Panc1 (cell line): ENCODE data around the gene CXorf58. TPM values are rescaled to one million over a fixed set of nuclear protein-coding genes. Genes with fewer than 3 reads are reported as not detected.

Experiments used
- ATAC-seq: fragments of 200-7000 bp; cut with Tn5 transposase; 2 replicates; pipeline ENCODE4 v1.9.1; 2020; ENCODE audit warnings: mild to moderate bottlenecking, moderate library complexity
- BruUV-seq: library from RNA; stranded (reverse); fragments of 400-500 nt; replicated peaks from 2 replicates; lab custom pipeline; 2021; lab: Mats Ljungman, UMichigan
- CTCF ChIA-PET: fragments of 300-600 bp; sonication (Branson Sonifier 250); formaldehyde crosslinking; loops from one replicate; lab custom pipeline; 2022; ENCODE audit warnings: antibody characterized with exemption; lab: Charles Lee
- POLR2A ChIA-PET: fragments of 300-600 bp; sonication (Branson Sonifier 250); formaldehyde crosslinking; loops from one replicate; lab custom pipeline; 2022; ENCODE audit warnings: antibody characterized with exemption; lab: Charles Lee
- DNase-seq: peaks from one replicate; pipeline ENCODE4 v3.0.0-alpha.2; 2010; ENCODE audit warnings: low read depth, low spot score
- H3K27ac ChIP-seq: 2 replicates; pipeline ENCODE4 v1.5.1; 2011; ENCODE audit warnings: mild to moderate bottlenecking, low read length, inconsistent platforms
- H3K27me3 ChIP-seq: fragments of 200-500 bp; sonication (Bioruptor generic); 2 replicates; pipeline ENCODE4 v1.6.0; 2014; ENCODE audit warnings: low read length, inconsistent platforms; ENCODE audit not compliant: control insufficient read depth, insufficient read depth
- H3K36me3 ChIP-seq: fragments of 200-500 bp; sonication (Bioruptor generic); 2 replicates; pipeline ENCODE4 v1.5.1; 2014; ENCODE audit warnings: inconsistent platforms, mild to moderate bottlenecking, low read length, moderate library complexity; ENCODE audit not compliant: control insufficient read depth, insufficient read depth
- H3K4me1 ChIP-seq: 2 replicates; pipeline ENCODE4 v1.5.1; 2011; ENCODE audit warnings: inconsistent platforms, mild to moderate bottlenecking, low read length, moderate library complexity; ENCODE audit not compliant: control insufficient read depth, insufficient read depth
- H3K4me3 ChIP-seq, 2 experiments: 2 replicates each; pipeline ENCODE4 v1.5.1; 2011 to 2012; ENCODE audit warnings: low read depth in 2 of 2, low read length in 2 of 2, mild to moderate bottlenecking in 2 of 2, inconsistent platforms in 1 of 2, moderate library complexity in 1 of 2
- H3K9me3 ChIP-seq: fragments of 200-500 bp; sonication (Bioruptor generic); 2 replicates; pipeline ENCODE4 v1.5.1; 2014; ENCODE audit warnings: low read depth, mild to moderate bottlenecking, inconsistent platforms, low read length, moderate library complexity; ENCODE audit not compliant: control insufficient read depth, insufficient read depth
- CTCF ChIP-seq: fragments of 450-650 bp; IDR thresholded peaks from 2 replicates; pipeline ENCODE4 v1.5.1; 2017; ENCODE audit warnings: mild to moderate bottlenecking
- POLR2AphosphoS5 ChIP-seq: IDR thresholded peaks from 2 replicates; pipeline ENCODE4 v1.6.1; 2012; ENCODE audit warnings: mild to moderate bottlenecking, low read depth, low read length, moderate library complexity
- SIN3A ChIP-seq: IDR thresholded peaks from 2 replicates; pipeline ENCODE4 v1.6.1; 2012; ENCODE audit warnings: low read depth, mild to moderate bottlenecking, low read length, moderate library complexity, borderline replicate concordance; ENCODE audit not compliant: insufficient read depth
- TCF7L2 ChIP-seq: IDR thresholded peaks from 2 replicates; pipeline ENCODE4 v1.6.1; 2011; ENCODE audit warnings: mild to moderate bottlenecking, low read depth, low read length, inconsistent platforms
- in situ Hi-C: cut with HindIII; loops from 2 replicates; pipeline ENCODE4 v1.10.0; 2016; ENCODE audit warnings: low sequenced_read_pairs, low pct_unique_long_range_greater_than_20kb
- intact Hi-C: fragments of 100-400 bp; cut with micrococcal nuclease; formaldehyde crosslinking; loops from one replicate; pipeline ENCODE4 v1.10.0; 2022; ENCODE audit not compliant: unreplicated experiment
- total RNA-seq: library from RNA; stranded (reverse); gene quantifications from one replicate; pipeline ENCODE4 v1.2.1, GENCODE V29; 2021; ENCODE audit not compliant: unreplicated experiment
- TF ChIP-seq, protein P1 (sequence below), 2 experiments: IDR thresholded peaks; 2 replicates each; pipeline ENCODE4 v1.6.1; 2011 to 2012; ENCODE audit warnings: low read depth in 2 of 2, control low read depth in 1 of 2, low read length in 1 of 2, mild to moderate bottlenecking in 1 of 2, moderate library complexity in 1 of 2; ENCODE audit not compliant: insufficient read depth in 1 of 2

The CXorf58 gene
- total RNA-seq, 1 experiment from 2014 or later = 0.41 TPM

DNA sequence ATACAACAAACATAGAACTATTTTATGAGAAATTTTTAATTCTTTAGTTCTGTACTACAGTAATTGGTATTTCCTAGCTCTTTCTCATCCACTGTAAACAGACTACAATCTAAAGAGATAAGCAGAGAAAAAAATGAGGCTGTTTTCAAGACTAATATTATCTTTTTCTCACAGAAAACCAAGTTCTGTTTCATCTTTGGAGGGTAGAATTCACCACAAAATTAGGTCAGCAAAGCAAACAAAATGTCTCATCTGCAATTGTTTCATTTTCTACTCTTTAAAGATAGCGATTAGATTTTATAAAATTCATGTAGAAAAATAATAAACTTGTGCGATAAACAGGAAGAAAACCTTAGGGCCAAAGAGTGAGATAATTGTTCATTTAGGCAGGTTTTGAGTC, 10.8 kb upstream of the CXorf58 start:
- CTCF ChIA-PET = no interaction called here
- H3K27me3 ChIP-seq = no peaks in the 10 kb centered on the region
- peak overlapping the region; percentile 70 for H3K27ac ChIP-seq
- no peaks in the 10 kb centered on the region for H3K9me3 ChIP-seq
- no peak for DNase-seq
- no peak for ATAC-seq
- H3K4me1 ChIP-seq = peaks cover 14% of the 10 kb centered on the region
- H3K36me3 ChIP-seq = no peaks in the 10 kb centered on the region
- intact Hi-C loops (no loop called here), in situ Hi-C loops (no loop called here)
- H3K4me3 ChIP-seq = no peak overlapping the region
- no TSS peak for BruUV-seq
- TF ChIP-seq, protein P1, sequence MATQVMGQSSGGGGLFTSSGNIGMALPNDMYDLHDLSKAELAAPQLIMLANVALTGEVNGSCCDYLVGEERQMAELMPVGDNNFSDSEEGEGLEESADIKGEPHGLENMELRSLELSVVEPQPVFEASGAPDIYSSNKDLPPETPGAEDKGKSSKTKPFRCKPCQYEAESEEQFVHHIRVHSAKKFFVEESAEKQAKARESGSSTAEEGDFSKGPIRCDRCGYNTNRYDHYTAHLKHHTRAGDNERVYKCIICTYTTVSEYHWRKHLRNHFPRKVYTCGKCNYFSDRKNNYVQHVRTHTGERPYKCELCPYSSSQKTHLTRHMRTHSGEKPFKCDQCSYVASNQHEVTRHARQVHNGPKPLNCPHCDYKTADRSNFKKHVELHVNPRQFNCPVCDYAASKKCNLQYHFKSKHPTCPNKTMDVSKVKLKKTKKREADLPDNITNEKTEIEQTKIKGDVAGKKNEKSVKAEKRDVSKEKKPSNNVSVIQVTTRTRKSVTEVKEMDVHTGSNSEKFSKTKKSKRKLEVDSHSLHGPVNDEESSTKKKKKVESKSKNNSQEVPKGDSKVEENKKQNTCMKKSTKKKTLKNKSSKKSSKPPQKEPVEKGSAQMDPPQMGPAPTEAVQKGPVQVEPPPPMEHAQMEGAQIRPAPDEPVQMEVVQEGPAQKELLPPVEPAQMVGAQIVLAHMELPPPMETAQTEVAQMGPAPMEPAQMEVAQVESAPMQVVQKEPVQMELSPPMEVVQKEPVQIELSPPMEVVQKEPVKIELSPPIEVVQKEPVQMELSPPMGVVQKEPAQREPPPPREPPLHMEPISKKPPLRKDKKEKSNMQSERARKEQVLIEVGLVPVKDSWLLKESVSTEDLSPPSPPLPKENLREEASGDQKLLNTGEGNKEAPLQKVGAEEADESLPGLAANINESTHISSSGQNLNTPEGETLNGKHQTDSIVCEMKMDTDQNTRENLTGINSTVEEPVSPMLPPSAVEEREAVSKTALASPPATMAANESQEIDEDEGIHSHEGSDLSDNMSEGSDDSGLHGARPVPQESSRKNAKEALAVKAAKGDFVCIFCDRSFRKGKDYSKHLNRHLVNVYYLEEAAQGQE (IDR thresholded peaks at IDR 0.05; ENCODE audit: insufficient read depth in 1 of 2, low read depth in 2 of 2, low read length in 1 of 2) = no peak
- no peak for TF ChIP-seq TCF7L2
- no peak for TF ChIP-seq POLR2AphosphoS5
- TF ChIP-seq CTCF = no peak
- no peak for TF ChIP-seq SIN3A
- POLR2A ChIA-PET = interaction anchor here (0.5 kb wide), 1 partner anchor 116 kb away, joined by 12 read pairs; no protein-coding TSS in a partner anchor

- POLR2A ChIA-PET = interaction anchor here (0.5 kb wide), 1 partner anchor 109 kb away, joined by 3 read pairs; no protein-coding TSS in a partner anchor
- TF ChIP-seq SIN3A (no peak), TCF7L2 (no peak), CTCF (no peak), POLR2AphosphoS5 (no peak)
- TF ChIP-seq, protein P1 (IDR thresholded peaks at IDR 0.05; ENCODE audit: insufficient read depth in 1 of 2, low read depth in 2 of 2, low read length in 1 of 2) = no peak
- Histone ChIP-seq H3K9me3 (no peaks in the 10 kb centered on the region), H3K27ac (peak overlapping the region; percentile 89), H3K36me3 (no peaks in the 10 kb centered on the region), H3K27me3 (no peaks in the 10 kb centered on the region), H3K4me1 (peaks cover 18% of the 10 kb centered on the region), H3K4me3 (no peak overlapping the region)
- ATAC-seq (0 out of 2 replicates have a peak, but pooled peaks have one; percentile 43), DNase-seq (no peak)
- BruUV-seq = no TSS peak
- intact Hi-C loops (no loop called here), in situ Hi-C loops (no loop called here)
- CTCF ChIA-PET = interaction anchor here (0.6 kb wide), 1 partner anchor 120 kb away, joined by 4 read pairs; no protein-coding TSS in a partner anchor
Observed at GRCh38 chrX:23898412-23898959, 9.3 kb upstream of the CXorf58 start.
